Right forelimb (tissue), 1 donor: ENCODE measurements around the gene SLC35C1.
"Not testable (repeated sequence)": the region's sequence is repeated elsewhere in the genome, so short reads cannot be mapped to it uniquely, and the experiment has no call there.

Source experiments
- DNase-seq: peaks from one replicate; pipeline ENCODE4 v3.0.0-alpha.2; 2018

Gene SLC35C1

GRCh38 chr11:45811571-45812290, 6.8 kb downstream of the SLC35C1 start:
- no peak for DNase-seq

DNA sequence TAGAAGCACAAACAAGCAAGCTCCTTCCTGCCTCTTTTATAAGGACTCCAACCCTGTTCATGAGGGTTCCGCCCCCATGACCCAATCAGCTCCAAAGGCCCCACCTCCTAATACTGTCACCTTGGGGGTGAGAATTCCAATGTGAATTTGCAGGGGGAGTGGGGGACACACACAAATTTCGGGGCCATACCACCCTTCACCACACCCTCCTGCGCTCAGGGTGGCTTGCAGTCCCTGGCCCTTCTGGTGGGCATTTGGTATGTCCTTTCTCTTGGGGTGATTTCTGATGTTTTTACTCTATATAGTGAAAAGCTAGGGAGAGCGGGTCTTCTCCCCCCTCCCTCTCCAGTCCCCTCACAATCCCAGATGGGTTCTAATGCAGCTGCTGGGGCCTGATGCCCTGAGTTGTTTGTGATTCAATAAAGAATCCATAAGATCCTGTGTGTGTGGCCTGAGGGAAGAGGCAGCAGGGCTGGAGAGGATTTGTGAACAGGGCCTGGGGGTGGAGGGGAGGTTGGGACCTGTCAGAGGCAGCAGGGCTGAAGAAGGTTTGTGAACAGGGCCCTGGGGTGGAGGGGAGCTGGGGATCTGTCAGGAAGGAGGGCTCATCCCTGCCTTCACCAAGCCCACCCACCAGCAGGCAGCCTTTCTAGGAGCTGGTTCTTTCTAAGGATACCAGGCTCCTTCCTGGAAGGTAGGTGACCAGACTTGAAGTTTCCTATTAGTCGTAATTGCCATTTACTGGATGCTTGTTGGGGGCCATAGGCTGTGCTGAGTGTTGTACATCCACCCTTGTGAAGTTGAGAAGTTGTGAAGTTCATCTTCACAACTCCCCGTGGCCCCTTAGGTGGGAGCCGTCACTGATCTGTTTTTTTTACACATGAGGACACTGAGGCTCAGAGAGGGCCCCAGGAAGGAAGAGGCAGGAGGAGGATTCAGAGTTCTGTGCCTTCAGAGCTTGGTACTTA, 7.9 kb downstream of the SLC35C1 start:
- no peak for DNase-seq

GRCh38 chr11:45815747-45816146, 10.8 kb downstream of the SLC35C1 start:
- DNase-seq, result no peak

DNA sequence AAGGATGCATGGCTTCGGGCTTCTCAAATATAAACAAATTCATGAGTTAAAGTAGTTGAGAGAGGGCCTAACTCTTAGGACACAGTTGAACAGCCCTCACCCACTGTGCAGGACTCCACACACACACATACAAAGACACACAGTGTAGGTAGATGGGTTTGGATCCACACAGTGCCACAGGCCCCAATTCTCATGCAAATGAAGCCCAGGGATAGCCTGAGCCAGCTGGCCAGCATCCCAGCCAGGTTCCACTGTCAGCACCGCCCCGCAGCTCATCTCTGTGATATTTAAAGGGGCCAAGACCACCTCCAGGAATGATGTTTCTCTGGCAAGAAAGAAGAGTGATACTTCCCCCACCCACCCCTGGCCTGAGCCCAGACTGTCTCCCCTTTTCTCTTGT, 11.7 kb downstream of the SLC35C1 start:
- DNase-seq, result no peak

- no peak for DNase-seq
Measured at GRCh38 chr11:45817191-45817590, 12.2 kb downstream of the SLC35C1 start.

GRCh38 chr11:45818961-45819605, 14.1 kb downstream of the SLC35C1 start:
- DNase-seq, result no peak

- DNase-seq, result no peak
Measured at GRCh38 chr11:45820211-45820857, 15.4 kb downstream of the SLC35C1 start.

DNA sequence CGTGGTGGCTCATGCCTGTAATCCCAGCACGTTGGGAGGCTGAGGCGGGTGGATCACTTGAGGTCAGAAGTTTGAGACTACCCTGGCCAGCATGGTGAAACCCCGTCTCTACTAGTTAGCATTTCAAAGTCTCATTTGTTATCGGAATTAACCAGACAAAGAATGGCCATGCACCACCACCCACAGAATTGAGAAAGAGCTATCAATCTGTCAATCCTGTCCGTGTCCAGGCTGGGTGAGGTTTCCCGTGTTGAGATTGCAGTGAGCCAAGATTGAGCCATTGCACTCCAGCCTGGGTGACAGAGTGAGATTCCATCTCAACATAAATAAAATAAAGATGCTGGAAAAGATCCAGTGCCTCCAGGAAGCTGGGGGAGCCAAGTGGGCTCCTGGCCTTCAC, 21.5 kb downstream of the SLC35C1 start:
- DNase-seq, result not testable (repeated sequence)

DNA sequence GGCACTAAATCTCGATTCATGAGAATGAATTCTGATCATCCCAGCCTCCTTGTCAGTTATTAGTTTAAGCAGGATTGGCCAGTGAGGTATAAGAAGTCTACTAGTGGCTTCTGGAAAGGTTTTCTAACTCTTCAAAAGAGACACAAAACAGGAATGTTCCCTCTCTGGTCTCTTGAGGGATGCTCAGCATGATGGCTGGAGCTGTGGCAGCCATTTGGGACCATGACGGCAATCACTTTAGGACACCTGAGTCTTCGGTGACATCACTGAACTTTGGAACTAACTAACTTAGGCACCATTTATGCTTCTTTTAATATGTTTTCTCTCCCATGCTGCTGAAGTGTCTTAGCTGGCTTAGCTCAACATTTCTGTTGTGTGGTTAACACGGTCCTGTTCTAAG, 22.2 kb downstream of the SLC35C1 start:
- DNase-seq, result no peak

GRCh38 chr11:45828996-45829395, 24.0 kb downstream of the SLC35C1 start:
- DNase-seq, result no peak

- DNase-seq, result no peak
Measured at GRCh38 chr11:45830596-45830995, 25.6 kb downstream of the SLC35C1 start.

GRCh38 chr11:45832811-45833441, 28.0 kb downstream of the SLC35C1 start:
- DNase-seq, result no peak

DNA sequence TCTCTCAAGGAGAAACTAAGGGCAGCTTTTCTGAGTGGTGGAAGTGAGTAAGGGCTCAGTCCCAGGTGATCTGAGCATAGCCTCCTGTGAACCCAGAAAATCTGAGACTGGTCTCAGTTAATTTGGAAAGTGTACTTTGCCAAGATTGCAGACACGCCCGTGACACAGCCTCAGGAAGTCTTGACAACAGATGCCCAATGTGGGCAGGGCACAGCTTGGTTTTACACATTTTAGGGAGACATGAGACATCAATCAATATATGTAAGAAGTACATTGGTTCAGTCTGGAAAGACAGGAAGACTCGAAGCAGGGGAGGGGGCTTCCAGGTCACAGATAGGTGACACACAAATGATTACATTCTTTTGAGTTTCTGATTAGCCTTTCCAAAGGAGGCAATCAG, 28.8 kb downstream of the SLC35C1 start:
- no peak for DNase-seq

GRCh38 chr11:45834298-45834756, 29.4 kb downstream of the SLC35C1 start:
- no peak for DNase-seq

DNA sequence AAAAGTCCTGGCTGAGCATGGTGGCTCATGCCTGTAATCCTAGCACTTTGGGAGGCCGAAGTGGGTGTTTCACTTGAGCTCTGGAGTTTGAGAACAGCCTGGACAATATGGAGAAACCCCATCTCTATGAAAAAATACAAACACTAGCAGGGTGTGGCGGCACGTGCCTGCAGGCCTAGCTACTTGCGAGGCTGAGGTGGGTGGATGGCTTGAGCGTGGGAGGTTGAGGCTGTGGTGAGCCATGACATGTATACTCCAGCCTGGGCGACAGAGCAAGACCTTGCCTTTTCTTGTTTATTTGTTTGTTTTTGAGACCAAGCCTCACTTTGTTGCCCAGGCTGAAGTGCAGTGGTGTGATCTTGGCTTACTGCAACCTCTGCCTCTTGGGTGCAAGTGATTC, 34.3 kb downstream of the SLC35C1 start:
- no peak for DNase-seq

DNA sequence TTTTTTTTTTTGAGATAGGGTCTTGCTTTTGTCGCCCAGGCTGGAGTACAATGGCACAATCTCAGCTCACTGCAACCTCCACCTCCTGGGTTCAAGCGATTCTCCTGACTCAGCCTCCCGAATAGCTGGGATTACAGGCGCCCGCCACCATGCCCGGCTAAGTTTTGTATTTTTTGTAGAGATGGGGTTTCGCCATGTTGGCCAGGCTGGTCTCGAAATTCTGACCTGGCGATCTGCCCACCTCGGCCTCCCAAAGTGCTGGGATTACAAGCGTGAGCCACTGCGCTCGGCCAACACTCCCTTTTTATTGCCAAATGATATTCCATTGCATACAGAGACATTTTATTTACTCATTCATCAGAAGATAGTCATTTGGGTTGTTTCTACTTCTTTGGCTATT, 35.3 kb downstream of the SLC35C1 start:
- DNase-seq, result not testable (repeated sequence)

DNA sequence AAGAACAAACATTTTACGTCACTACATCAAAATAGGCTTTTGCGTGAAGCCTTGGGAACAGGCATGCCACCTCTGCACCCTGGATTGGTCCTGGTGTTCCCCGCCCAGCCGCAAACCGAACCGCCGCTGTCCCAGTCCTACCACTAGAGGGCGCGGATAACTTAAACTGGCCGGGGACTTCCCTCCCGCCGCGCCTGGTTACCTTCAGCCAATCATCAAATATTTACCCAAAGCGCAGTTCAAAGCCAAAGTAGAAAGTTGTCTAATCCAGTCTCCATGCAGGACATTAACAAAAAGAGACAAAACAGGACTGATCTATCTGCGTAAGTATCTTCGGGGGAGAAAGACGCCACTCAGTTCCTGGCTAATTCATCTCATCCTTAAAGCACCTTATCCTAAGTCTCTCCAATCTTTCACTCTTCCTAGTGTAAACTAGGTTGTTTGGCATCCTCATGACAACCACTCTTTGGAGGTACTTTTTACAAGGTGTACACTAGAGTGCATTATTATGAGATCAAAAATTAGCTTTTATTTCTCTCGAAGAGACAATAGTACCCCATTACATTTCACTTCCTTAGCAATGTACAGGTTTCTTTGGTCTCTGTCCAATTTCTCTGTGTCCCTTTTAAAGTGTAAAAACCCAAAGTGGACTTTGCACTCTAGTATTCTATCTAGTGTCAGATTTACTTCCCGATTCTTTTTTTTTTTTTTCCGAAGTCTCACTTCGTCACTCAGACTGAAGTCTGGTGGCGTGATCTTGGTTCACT, 38.4 kb downstream of the SLC35C1 start:
- peak; percentile 91 for DNase-seq

- DNase-seq, result no peak
Measured at GRCh38 chr11:45844822-45845578, 40.1 kb downstream of the SLC35C1 start.

DNA sequence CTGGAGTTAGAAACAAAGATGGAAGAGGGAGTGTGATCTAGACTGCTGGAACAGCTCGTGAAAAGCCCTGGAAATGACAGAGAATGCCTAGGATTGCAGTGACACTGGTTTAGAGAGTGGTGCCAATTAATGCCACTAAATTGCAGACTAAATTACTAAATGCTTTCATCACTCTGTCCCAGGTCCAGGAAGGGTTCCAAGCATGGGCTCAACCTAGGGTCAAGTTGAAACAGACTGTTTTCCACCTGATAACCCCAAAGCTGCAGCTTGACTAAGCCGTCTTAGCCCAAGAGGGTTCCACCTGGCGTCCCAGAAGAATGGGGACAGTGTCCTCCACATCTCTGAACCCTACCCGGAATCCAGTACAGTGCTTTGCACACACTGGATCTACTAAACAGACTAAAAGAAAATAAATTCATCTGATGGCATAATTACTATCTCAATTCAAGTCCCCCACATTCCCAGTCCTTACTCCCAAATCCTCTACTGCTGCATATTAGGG, 41.3 kb downstream of the SLC35C1 start:
- DNase-seq, result no peak
